ENCODE results near the gene HSPA1A.

- TF ChIP-seq CTCF (conservative IDR thresholded peaks at IDR 0.05; ENCODE audit: low read length) (no peak), EZH2phosphoT487 (IDR thresholded peaks at IDR 0.05; ENCODE audit: borderline replicate concordance) (no peak)
These were observed 43.4 kb upstream of the HSPA1A start for GRCh38 chr6:31771992-31772358.
